ENCODE measurements around the gene CNST.

DNA sequence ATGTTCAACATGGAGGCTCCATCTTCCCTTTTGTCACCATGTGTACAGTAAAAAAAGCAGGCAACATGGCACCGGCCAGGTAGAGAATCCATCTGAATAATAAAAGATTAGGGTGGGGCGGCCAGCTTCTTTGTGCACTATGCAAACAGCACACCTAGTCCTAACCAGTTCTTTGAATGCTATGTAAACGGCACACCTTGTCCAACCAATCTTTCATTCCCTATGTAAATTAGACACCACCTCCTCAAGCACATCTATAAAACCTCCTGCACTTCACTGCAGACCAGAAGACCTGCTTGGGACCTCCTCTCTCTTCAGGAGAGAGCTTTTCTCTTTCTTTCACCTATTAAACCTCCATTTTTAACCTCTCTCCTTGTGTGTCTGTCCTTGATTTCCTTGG, 28.4 kb upstream of the CNST start:
- TF ChIP-seq ZNF274 (IDR thresholded peaks at IDR 0.05; ENCODE audit: low read depth, low read length): no peak
- TF ChIP-seq SUZ12 (IDR thresholded peaks at IDR 0.05; ENCODE audit: extremely low read depth, insufficient read depth, insufficient read length): no peak

Data from NT2/D1 (cell line).